H1 (cell line): ENCODE data around the gene AFF2.

ENCODE experiments used
- CEBPB ChIP-seq: IDR thresholded peaks from 2 replicates; pipeline ENCODE4 v1.6.1; 2012; ENCODE audit warnings: low read depth, low read length
- CTCF ChIP-seq, 3 experiments: IDR thresholded peaks; 1 replicate in 2 of 3; 2 replicates in 1 of 3; pipeline versions ENCODE4 v1.5.1 to v1.6.1; 2011; ENCODE audit warnings: low read length in 3 of 3, mild to moderate bottlenecking in 3 of 3, inconsistent platforms in 2 of 3, low read depth in 1 of 3, moderate library complexity in 1 of 3; ENCODE audit not compliant: insufficient read depth in 1 of 3; ENCODE audit errors: control extremely low read depth in 1 of 3
- E2F6 ChIP-seq: IDR thresholded peaks from 2 replicates; pipeline ENCODE4 v1.6.1; 2012; ENCODE audit warnings: inconsistent platforms
- EZH2 ChIP-seq: fragments of 200-600 bp; sonication (generic); IDR thresholded peaks from 2 replicates; pipeline ENCODE4 v1.7.1; 2012; ENCODE audit warnings: low read depth, mild to moderate bottlenecking, moderate library complexity, low read length, inconsistent platforms; ENCODE audit not compliant: severe bottlenecking
- GTF2F1 ChIP-seq: IDR thresholded peaks from 2 replicates; pipeline ENCODE4 v1.6.1; 2012; ENCODE audit warnings: low read depth, low read length, improper control_type of control experiment, borderline replicate concordance
- POLR2A ChIP-seq, 2 experiments: IDR thresholded peaks; 1 replicate in 1 of 2; 2 replicates in 1 of 2; pipeline ENCODE4 v1.6.1; 2011; ENCODE audit warnings: low read depth in 2 of 2, low read length in 2 of 2, mild to moderate bottlenecking in 2 of 2; ENCODE audit errors: control extremely low read depth in 1 of 2
- POLR2AphosphoS5 ChIP-seq: IDR thresholded peaks from 2 replicates; pipeline ENCODE4 v1.6.1; 2011; ENCODE audit warnings: low read depth, low read length
- RNF2 ChIP-seq: fragments of 200-900, 300-1000 bp; sonication (generic); IDR thresholded peaks from 2 replicates; pipeline ENCODE4 v1.7.1; 2016; ENCODE audit warnings: borderline replicate concordance, low read depth, mild to moderate bottlenecking, antibody characterized with exemption, low read length; ENCODE audit not compliant: poor library complexity, severe bottlenecking; ENCODE audit errors: missing control alignments
- SIRT6 ChIP-seq: IDR thresholded peaks from one replicate; pipeline ENCODE4 v1.7.1; 2012; ENCODE audit warnings: low read length, inconsistent platforms
- ZNF274 ChIP-seq: IDR thresholded peaks from 2 replicates; pipeline ENCODE4 v1.7.0; 2012; ENCODE audit warnings: low read length, borderline replicate concordance; ENCODE audit errors: extremely low read depth

GRCh38 chrX:148905400-148905799, 405.0 kb downstream of the AFF2 start:
- TF ChIP-seq POLR2A (IDR thresholded peaks at IDR 0.05; ENCODE audit: control extremely low read depth in 1 of 2, low read depth in 2 of 2, low read length in 2 of 2), result no peak
- no peak for TF ChIP-seq CTCF (IDR thresholded peaks at IDR 0.05; ENCODE audit: control extremely low read depth in 1 of 3, insufficient read depth in 1 of 3, low read depth in 1 of 3, low read length in 3 of 3)
- no peak for TF ChIP-seq E2F6
- TF ChIP-seq GTF2F1, result no peak
- TF ChIP-seq RNF2, result no peak
- TF ChIP-seq CEBPB, result no peak
- no peak for TF ChIP-seq ZNF274
- TF ChIP-seq POLR2AphosphoS5, result no peak
- no peak for TF ChIP-seq SIRT6
- no peak for TF ChIP-seq EZH2
